Activated CD8-positive, alpha-beta T cell treated with anti-CD3 and anti-CD28 coated beads for 36 hours (primary cell): ENCODE results near the gene SIGLEC9. TPM values are rescaled to one million over a fixed set of nuclear protein-coding genes. Genes with fewer than 3 reads are reported as not detected.

Experiments
- ATAC-seq: fragments of 200-7000 bp; cut with Tn5 transposase; one replicate; pipeline ENCODE4 v1.10.0; 2021; ENCODE audit warnings: mild to moderate bottlenecking, moderate library complexity
- CTCF ChIA-PET: fragments of 350-600 bp; sonication (Branson Sonifier 250); formaldehyde crosslinking; loops from one replicate; lab custom pipeline; 2021; ENCODE audit warnings: antibody characterized with exemption; lab: Charles Lee
- POLR2A ChIA-PET: fragments of 350-600 bp; sonication (Branson Sonifier 250); formaldehyde crosslinking; loops from one replicate; lab custom pipeline; 2021; ENCODE audit warnings: antibody characterized with exemption; lab: Charles Lee
- DNase-seq: peaks from one replicate; pipeline ENCODE4 v3.0.0-alpha.2; 2020
- H3K27ac Mint-ChIP-seq: one replicate; pipeline ENCODE4 v1.8.0; 2021; ENCODE audit warnings: mild to moderate bottlenecking, mixed read lengths
- H3K27me3 Mint-ChIP-seq: one replicate; pipeline ENCODE4 v1.8.0; 2021; ENCODE audit warnings: mixed read lengths
- H3K36me3 Mint-ChIP-seq: one replicate; pipeline ENCODE4 v1.8.0; 2021; ENCODE audit warnings: low read depth, mixed read lengths
- H3K4me1 Mint-ChIP-seq: one replicate; pipeline ENCODE4 v1.8.0; 2021; ENCODE audit warnings: low read depth, mixed read lengths
- H3K4me3 Mint-ChIP-seq: one replicate; pipeline ENCODE4 v1.8.0; 2021; ENCODE audit warnings: mild to moderate bottlenecking, moderate library complexity, mixed read lengths
- H3K9me3 Mint-ChIP-seq: one replicate; pipeline ENCODE4 v1.8.0; 2021; ENCODE audit warnings: mixed read lengths
- intact Hi-C: fragments of 100-400 bp; cut with micrococcal nuclease; formaldehyde crosslinking; loops from one replicate; pipeline ENCODE4 v1.10.0; 2022
- total RNA-seq, 2 experiments: library from RNA; stranded (reverse); gene quantifications; one replicate each; pipeline ENCODE4 v1.2.3, GENCODE V29; 2021
- TF ChIP-seq, protein P1 (sequence below): fragments of 200-600 bp; IDR thresholded peaks from one replicate; pipeline ENCODE4 v1.8.0; 2022; ENCODE audit warnings: antibody characterized with exemption, mild to moderate bottlenecking

Gene SIGLEC9
- total RNA-seq, 2 experiments from 2014 or later = 0.40 to 0.65 TPM

DNA sequence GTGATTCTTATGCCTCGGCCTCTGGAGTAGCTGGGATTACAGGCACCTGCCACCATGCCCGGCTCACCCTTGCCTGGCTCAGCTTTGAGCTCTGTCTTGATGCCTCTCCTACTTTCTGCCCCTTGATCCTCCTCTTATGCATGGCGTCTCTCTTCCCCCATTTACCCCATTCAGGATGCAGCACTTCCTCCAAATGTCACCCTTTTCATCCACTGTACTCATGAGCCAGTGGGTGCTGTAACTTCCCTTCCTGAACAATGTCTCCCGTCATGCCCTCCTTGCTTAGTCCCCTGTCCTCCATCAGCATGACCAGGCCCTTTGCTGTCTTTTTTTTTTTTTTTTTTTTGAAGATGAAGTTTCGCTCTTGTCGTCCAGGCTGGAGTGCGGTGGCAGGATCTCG, 3.4 kb upstream of the SIGLEC9 start:
- peaks cover 2% of the 10 kb centered on the region for H3K36me3 Mint-ChIP-seq
- TF ChIP-seq, protein P1, sequence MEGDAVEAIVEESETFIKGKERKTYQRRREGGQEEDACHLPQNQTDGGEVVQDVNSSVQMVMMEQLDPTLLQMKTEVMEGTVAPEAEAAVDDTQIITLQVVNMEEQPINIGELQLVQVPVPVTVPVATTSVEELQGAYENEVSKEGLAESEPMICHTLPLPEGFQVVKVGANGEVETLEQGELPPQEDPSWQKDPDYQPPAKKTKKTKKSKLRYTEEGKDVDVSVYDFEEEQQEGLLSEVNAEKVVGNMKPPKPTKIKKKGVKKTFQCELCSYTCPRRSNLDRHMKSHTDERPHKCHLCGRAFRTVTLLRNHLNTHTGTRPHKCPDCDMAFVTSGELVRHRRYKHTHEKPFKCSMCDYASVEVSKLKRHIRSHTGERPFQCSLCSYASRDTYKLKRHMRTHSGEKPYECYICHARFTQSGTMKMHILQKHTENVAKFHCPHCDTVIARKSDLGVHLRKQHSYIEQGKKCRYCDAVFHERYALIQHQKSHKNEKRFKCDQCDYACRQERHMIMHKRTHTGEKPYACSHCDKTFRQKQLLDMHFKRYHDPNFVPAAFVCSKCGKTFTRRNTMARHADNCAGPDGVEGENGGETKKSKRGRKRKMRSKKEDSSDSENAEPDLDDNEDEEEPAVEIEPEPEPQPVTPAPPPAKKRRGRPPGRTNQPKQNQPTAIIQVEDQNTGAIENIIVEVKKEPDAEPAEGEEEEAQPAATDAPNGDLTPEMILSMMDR = no peak
- H3K9me3 Mint-ChIP-seq = no peaks in the 10 kb centered on the region
- H3K27me3 Mint-ChIP-seq = no peaks in the 10 kb centered on the region
- no peak for DNase-seq
- intact Hi-C loops = no loop called here
- CTCF ChIA-PET = no interaction called here
- no peak for ATAC-seq
- POLR2A ChIA-PET = no interaction called here
- peaks cover 57% of the 10 kb centered on the region for H3K4me1 Mint-ChIP-seq
- H3K4me3 Mint-ChIP-seq = no peak overlapping the region
- no peak overlapping the region for H3K27ac Mint-ChIP-seq

DNA sequence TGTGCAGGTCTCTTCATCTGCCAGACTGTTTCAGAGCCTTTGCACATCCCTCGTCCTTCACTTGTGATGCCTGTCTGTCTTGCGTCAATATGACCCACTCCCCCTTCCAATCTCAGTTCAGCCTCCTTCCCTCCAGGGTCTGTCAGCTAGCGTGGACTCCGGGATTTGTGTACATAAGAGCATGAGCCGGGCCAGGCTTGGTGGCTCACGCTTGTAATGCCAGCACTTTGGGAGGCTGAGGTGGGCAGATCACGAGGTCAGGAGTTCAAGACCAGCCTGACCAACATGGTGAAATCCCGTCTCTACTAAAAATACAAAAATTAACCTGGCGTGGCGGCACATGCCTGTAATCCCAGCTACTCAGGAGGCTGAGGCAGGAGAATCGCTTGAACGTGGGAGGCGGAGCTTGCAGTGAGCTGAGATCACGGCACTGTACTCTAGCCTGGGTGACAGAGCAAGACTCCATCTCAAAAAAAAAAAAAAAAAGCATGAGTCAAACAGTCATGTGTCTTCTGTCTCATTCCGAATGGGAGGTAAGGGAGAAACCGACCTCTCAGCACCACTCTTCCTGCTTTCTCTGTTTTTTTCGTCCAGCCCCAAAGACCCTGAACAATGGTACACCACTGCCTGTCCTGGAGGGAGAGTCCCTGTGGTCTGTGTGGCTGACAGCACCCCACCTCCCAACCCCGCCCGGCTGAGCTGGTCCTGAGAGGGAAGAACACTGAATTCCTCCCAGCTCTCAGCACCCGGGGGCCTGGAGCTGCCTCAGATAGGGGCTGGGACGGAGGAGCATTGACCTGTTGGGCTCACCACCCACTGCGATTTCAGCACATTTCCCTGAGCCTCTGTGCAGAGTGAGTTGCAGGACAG, 2.4 kb upstream of the SIGLEC9 start:
- intact Hi-C loops = no loop called here
- no peak for ATAC-seq
- TF ChIP-seq, protein P1 = no peak
- Mint-ChIP-seq H3K4me1 (peaks cover 57% of the 10 kb centered on the region), H3K27me3 (no peaks in the 10 kb centered on the region), H3K9me3 (no peaks in the 10 kb centered on the region), H3K36me3 (peaks cover 2% of the 10 kb centered on the region), H3K27ac (peak overlapping the region; percentile 88), H3K4me3 (no peak overlapping the region)
- ChIA-PET POLR2A (no interaction called here), CTCF (interaction anchor here (1.5 kb wide), 1 partner anchor 26 kb away, joined by 3 read pairs; no protein-coding TSS in a partner anchor)
- no peak for DNase-seq

DNA sequence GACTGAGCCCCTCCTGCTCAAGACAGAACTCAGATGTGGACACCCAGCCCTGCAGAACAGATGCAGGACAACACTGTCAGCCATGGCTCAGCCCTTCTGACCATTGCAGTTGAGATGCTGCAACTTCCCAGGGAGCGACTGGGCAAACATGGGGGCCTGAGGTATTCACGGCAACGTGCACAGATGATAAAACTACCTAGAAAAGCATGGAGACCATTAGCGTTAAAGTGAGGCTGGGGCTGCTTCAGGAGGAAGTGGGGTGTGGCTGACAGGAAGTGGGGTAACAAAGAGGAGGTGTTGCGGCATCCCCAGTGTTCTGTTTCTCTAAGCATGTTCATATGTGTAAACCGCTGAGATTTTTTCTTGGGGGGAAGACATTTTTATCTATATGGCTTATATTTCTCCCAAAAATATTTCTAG, 1.3 kb upstream of the SIGLEC9 start:
- H3K4me1 Mint-ChIP-seq = peaks cover 65% of the 10 kb centered on the region
- ChIA-PET CTCF (interaction anchor here (1.4 to 1.5 kb wide), 2 partner anchors 11 to 27 kb away, joined by 3 to 4 read pairs; no protein-coding TSS in a partner anchor), POLR2A (no interaction called here)
- TF ChIP-seq, protein P1 = no peak
- H3K9me3 Mint-ChIP-seq = no peaks in the 10 kb centered on the region
- H3K36me3 Mint-ChIP-seq = peaks cover 2% of the 10 kb centered on the region
- peak overlapping the region; percentile 88 for H3K27ac Mint-ChIP-seq
- no peaks in the 10 kb centered on the region for H3K27me3 Mint-ChIP-seq
- H3K4me3 Mint-ChIP-seq = peak overlapping the region; percentile 39
- peak; percentile 75 for DNase-seq
- ATAC-seq = peak; percentile 76
- intact Hi-C loops = no loop called here

DNA sequence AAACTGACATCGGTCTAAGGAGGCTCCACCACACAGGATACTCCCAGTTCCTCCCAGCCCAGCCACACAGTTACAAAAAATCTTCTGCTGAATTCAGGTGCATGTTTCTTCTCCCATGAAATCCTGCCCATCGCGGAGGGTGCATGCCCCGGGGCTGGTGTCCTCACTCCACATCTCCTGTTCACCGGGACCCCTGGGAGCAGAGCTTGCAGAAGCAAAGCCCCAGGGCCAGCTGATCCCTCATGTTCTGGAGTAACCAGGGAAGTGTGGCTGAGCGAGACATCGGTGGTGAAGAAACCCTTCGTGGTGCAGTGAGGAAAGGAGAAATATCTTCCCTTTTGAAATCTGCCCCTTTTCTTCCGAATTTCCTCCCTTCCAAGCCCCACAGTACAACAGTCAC, 904 bp upstream of the SIGLEC9 start:
- ATAC-seq = no peak
- intact Hi-C loops = no loop called here
- Mint-ChIP-seq H3K4me1 (peaks cover 69% of the 10 kb centered on the region), H3K36me3 (peaks cover 2% of the 10 kb centered on the region), H3K27me3 (no peaks in the 10 kb centered on the region), H3K9me3 (no peaks in the 10 kb centered on the region), H3K27ac (peak overlapping the region; percentile 88), H3K4me3 (peak overlapping the region; percentile 39)
- CTCF ChIA-PET = interaction anchor here (1.2 to 1.4 kb wide), 2 partner anchors 11 to 103 kb away, joined by 3 to 4 read pairs; no protein-coding TSS in a partner anchor
- POLR2A ChIA-PET = interaction anchor here (1.0 kb wide), 1 partner anchor 10 kb away, joined by 3 read pairs; no protein-coding TSS in a partner anchor
- DNase-seq = no peak
- TF ChIP-seq, protein P1 = no peak

DNA sequence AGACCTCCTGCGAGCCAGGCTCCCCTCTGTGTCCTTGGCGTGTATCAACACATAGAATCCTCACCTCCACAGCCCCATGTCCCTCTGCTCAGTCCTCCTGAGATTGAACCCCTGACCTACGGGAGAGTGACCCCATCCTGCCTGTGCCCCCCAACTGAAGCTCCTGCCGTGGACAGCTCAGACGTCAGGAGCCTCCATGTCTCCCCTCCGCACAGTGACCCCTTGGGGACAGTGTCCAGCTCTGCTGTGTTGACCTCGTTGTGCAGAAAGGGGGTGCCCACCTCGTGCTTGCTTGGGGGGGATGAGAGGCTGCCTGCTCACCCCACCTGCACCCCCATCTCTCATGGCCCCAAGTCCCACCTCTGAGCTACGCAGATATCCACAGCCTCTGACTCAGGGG, 490 bp upstream of the SIGLEC9 start:
- Mint-ChIP-seq H3K27me3 (no peaks in the 10 kb centered on the region), H3K36me3 (peaks cover 2% of the 10 kb centered on the region), H3K4me3 (peak overlapping the region; percentile 39), H3K4me1 (peaks cover 68% of the 10 kb centered on the region), H3K9me3 (no peaks in the 10 kb centered on the region), H3K27ac (peak overlapping the region; percentile 88)
- intact Hi-C loops = no loop called here
- DNase-seq (no peak), ATAC-seq (no peak)
- TF ChIP-seq, protein P1 = no peak
- CTCF ChIA-PET = interaction anchor here (1.2 to 1.4 kb wide), 3 partner anchors 11 to 135 kb away, joined by 3 to 4 read pairs (median 4); no protein-coding TSS in a partner anchor
- POLR2A ChIA-PET = interaction anchor here (1.0 to 1.2 kb wide), 2 partner anchors 10 to 27 kb away, joined by 3 read pairs; no protein-coding TSS in a partner anchor
